A673 (cell line): Measurements from ENCODE around the gene ATP6V1F. TPM values are rescaled to one million over a fixed set of nuclear protein-coding genes. Genes with fewer than 3 reads are reported as not detected.

Experiments
- BruUV-seq: library from RNA; stranded (reverse); fragments of 400-500 nt; replicated peaks from 2 replicates; lab custom pipeline; 2021; lab: Mats Ljungman, UMichigan
- CTCF ChIA-PET: fragments of 300-600 bp; sonication (Branson Sonifier 250); formaldehyde crosslinking; loops from one replicate; lab custom pipeline; 2022; ENCODE audit warnings: antibody characterized with exemption; lab: Charles Lee
- POLR2A ChIA-PET: fragments of 300-600 bp; sonication (Branson Sonifier 250); formaldehyde crosslinking; loops from one replicate; lab custom pipeline; 2022; ENCODE audit warnings: antibody characterized with exemption; ENCODE audit not compliant: low non-redundant PET; lab: Charles Lee
- DNase-seq: peaks from one replicate; pipeline ENCODE4 v3.0.0-alpha.2; 2015; ENCODE audit warnings: low spot score
- H3K27ac ChIP-seq: fragments of 200-600 bp; sonication (generic); 2 replicates; pipeline ENCODE4 v1.5.1; 2016; ENCODE audit warnings: mixed run types, low read depth, mild to moderate bottlenecking, mixed read lengths, antibody characterized with exemption, low read length; ENCODE audit not compliant: poor library complexity, severe bottlenecking
- H3K27me3 ChIP-seq: fragments of 200-600 bp; sonication (generic); replicated peaks from 2 replicates; pipeline ENCODE4 v1.6.1; 2017; ENCODE audit warnings: mixed run types, low read depth, mild to moderate bottlenecking, mixed read lengths, antibody characterized with exemption, low read length; ENCODE audit not compliant: insufficient read depth, poor library complexity
- H3K36me3 ChIP-seq: fragments of 200-600 bp; sonication (generic); 2 replicates; pipeline ENCODE4 v1.6.1; 2016; ENCODE audit warnings: mixed run types, mild to moderate bottlenecking, mixed read lengths, antibody characterized with exemption, low read length; ENCODE audit not compliant: insufficient read depth, poor library complexity, severe bottlenecking
- H3K4me1 ChIP-seq: fragments of 200-600 bp; sonication (generic); 2 replicates; pipeline ENCODE4 v1.6.1; 2017; ENCODE audit warnings: mixed run types, mild to moderate bottlenecking, mixed read lengths, antibody characterized with exemption, low read length; ENCODE audit not compliant: insufficient read depth, poor library complexity, severe bottlenecking
- H3K4me3 ChIP-seq: fragments of 200-600 bp; sonication (generic); 2 replicates; pipeline ENCODE4 v1.5.1; 2016; ENCODE audit warnings: low read depth, mixed run types, mild to moderate bottlenecking, mixed read lengths, low read length; ENCODE audit not compliant: poor library complexity, severe bottlenecking
- H3K9me3 ChIP-seq: fragments of 200-600 bp; sonication (generic); 2 replicates; pipeline ENCODE4 v1.6.1; 2016; ENCODE audit warnings: mixed run types, low read depth, mild to moderate bottlenecking, mixed read lengths, antibody characterized with exemption, low read length; ENCODE audit not compliant: poor library complexity, severe bottlenecking
- EZH2 ChIP-seq: fragments of 200-600 bp; sonication (generic); IDR thresholded peaks from 2 replicates; pipeline ENCODE4 v1.6.1; 2017; ENCODE audit warnings: borderline replicate concordance, low read depth, mild to moderate bottlenecking, mixed read lengths, antibody characterized with exemption, low read length; ENCODE audit not compliant: poor library complexity, severe bottlenecking
- intact Hi-C: fragments of 100-400 bp; cut with micrococcal nuclease; formaldehyde crosslinking; loops from one replicate; pipeline ENCODE4 v1.10.0; 2022; ENCODE audit not compliant: unreplicated experiment
- total RNA-seq: library from RNA; stranded (reverse); gene quantifications from 2 replicates; pipeline ENCODE4 v1.2.3, GENCODE V29; 2021
- TF ChIP-seq, protein P1 (sequence below): fragments of 300-800, 200-600 bp; sonication (generic); conservative IDR thresholded peaks from 2 replicates; pipeline ENCODE4 v1.5.1; 2017; ENCODE audit warnings: low read depth, mild to moderate bottlenecking, antibody characterized with exemption, low read length, moderate library complexity, mixed read lengths

ATP6V1F gene
- total RNA-seq, 1 experiment from 2014 or later, result 148 TPM

DNA sequence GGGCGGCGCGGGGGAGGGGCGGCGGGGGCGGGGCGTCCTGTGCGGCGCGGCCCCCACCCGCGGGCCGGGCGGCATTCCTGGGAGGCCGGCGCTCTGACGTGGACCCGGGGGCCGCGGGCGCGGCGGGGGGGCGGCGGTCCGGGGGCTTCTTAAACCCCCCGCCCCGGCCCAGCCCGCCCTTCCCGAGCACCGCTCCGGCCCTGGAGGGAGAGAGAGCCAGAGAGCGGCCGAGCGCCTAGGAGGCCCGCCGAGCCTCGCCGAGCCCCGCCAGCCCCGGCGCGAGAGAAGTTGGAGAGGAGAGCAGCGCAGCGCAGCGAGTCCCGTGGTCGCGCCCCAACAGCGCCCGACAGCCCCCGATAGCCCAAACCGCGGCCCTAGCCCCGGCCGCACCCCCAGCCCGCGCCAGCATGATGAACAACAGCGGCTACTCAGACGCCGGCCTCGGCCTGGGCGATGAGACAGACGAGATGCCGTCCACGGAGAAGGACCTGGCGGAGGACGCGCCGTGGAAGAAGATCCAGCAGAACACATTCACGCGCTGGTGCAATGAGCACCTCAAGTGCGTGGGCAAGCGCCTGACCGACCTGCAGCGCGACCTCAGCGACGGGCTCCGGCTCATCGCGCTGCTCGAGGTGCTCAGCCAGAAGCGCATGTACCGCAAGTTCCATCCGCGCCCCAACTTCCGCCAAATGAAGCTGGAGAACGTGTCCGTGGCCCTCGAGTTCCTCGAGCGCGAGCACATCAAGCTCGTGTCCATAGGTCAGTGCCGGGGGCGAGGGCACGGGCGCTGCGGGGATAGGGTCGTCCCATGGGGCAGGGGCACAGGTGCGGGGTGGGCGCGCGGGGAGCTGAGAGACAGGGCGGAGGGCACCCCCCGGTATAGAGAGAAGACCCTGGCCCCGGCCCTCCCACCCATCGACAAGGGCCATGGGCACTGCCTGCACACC is 32.2 kb upstream of the ATP6V1F start, which contains the start of gene FLNC:
FLNC (plus strand) TSS at position 176 of the 947 bp plus-strand sequence; CDS start at position 408, 232 bp downstream.
- Histone ChIP-seq H3K27ac (no peak within 1 kb of the TSS), H3K9me3 (no peaks in the 10 kb centered on the region), H3K36me3 (no peaks in the 10 kb centered on the region), H3K27me3 (no peaks in the 10 kb centered on the region), H3K4me1 (peaks cover 33% of the 10 kb centered on the region), H3K4me3 (peak within 1 kb of the TSS; percentile 48)
- POLR2A ChIA-PET, result no interaction called here
- BruUV-seq, result no TSS peak
- CTCF ChIA-PET, result no interaction called here
- TF ChIP-seq, protein P1, sequence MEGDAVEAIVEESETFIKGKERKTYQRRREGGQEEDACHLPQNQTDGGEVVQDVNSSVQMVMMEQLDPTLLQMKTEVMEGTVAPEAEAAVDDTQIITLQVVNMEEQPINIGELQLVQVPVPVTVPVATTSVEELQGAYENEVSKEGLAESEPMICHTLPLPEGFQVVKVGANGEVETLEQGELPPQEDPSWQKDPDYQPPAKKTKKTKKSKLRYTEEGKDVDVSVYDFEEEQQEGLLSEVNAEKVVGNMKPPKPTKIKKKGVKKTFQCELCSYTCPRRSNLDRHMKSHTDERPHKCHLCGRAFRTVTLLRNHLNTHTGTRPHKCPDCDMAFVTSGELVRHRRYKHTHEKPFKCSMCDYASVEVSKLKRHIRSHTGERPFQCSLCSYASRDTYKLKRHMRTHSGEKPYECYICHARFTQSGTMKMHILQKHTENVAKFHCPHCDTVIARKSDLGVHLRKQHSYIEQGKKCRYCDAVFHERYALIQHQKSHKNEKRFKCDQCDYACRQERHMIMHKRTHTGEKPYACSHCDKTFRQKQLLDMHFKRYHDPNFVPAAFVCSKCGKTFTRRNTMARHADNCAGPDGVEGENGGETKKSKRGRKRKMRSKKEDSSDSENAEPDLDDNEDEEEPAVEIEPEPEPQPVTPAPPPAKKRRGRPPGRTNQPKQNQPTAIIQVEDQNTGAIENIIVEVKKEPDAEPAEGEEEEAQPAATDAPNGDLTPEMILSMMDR, result no peak
- TF ChIP-seq EZH2, result no peak
- peak; percentile 44 for DNase-seq
- intact Hi-C loops, result no loop called here

GRCh38 chr7:128831178-128831993 is 31.3 kb upstream of the ATP6V1F start:
- H3K36me3 ChIP-seq, result no peaks in the 10 kb centered on the region
- DNase-seq, result no peak
- CTCF ChIA-PET, result no interaction called here
- H3K4me1 ChIP-seq, result peaks cover 33% of the 10 kb centered on the region
- no peak overlapping the region for H3K4me3 ChIP-seq
- no TSS peak for BruUV-seq
- TF ChIP-seq, protein P1, result no peak
- no peak for TF ChIP-seq EZH2
- H3K27me3 ChIP-seq, result no peaks in the 10 kb centered on the region
- H3K27ac ChIP-seq, result no peak overlapping the region
- POLR2A ChIA-PET, result no interaction called here
- intact Hi-C loops, result no loop called here
- H3K9me3 ChIP-seq, result no peaks in the 10 kb centered on the region

DNA sequence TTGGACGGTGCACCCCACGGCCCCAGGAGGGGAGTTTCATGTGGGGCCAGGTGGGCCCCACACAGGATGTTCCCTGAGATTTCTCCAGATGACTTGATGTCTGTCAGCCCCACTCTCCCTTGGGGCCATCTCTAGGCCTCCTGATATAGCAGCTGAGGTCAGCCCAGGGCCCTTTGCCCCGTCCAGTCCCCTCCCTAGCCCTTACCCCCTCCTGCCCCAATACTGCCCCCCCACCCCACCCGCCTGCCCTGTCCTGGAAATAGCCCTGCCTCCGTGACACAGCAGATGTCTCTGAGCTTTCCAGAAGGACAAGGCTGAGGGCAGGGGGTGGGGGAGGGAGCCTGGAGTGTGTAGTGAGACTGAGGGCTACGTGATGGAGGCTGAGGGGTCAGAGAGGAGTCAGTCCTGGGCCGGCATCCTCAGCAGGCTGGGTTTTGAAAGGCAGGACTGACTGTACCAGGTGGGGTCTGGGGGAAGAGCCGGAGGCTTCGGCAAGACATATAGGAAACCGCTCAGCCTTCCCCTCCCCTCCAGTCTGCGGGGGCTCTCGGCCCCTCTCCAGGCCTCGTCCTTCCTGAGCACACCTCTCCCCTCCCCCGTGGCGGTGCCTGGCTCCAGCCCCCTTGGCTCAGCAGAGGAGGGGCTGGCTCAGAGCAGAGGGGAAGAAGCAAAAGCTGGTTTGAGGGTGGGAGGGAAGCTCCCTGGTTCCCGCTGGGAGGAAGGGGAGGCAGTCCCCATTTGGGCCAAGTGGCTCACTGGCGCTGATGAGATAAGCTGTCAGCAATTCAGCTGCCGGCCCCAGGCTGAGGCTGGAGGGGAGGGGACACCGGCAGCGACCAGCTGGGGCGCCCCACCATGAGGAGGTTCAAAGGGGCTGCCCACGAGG is 30.4 kb upstream of the ATP6V1F start:
- no peak overlapping the region for H3K4me3 ChIP-seq
- H3K9me3 ChIP-seq, result no peaks in the 10 kb centered on the region
- intact Hi-C loops, result no loop called here
- no peak overlapping the region for H3K27ac ChIP-seq
- CTCF ChIA-PET, result interaction anchor here (0.6 to 1.1 kb wide), 4 partner anchors 10 to 628 kb away, joined by 3 to 4 read pairs (median 4); partner anchors contain the start of gene ATP6V1F
- BruUV-seq, result no TSS peak
- no peaks in the 10 kb centered on the region for H3K27me3 ChIP-seq
- TF ChIP-seq, protein P1, result no peak
- no peak for TF ChIP-seq EZH2
- peak; percentile 46 for DNase-seq
- H3K36me3 ChIP-seq, result no peaks in the 10 kb centered on the region
- POLR2A ChIA-PET, result no interaction called here
- peaks cover 33% of the 10 kb centered on the region for H3K4me1 ChIP-seq
